ENCODE measurements around the gene PTPRA.

- TF ChIP-seq RARB (CRISPR knock-in tag; IDR thresholded peaks at IDR 0.05) (no peak), ZFP3 (CRISPR knock-in tag; IDR thresholded peaks at IDR 0.05) (no peak), GLIS3 (CRISPR knock-in tag; IDR thresholded peaks at IDR 0.05) (no peak), ZFP30 (CRISPR knock-in tag; IDR thresholded peaks at IDR 0.05) (no peak), PPARA (CRISPR knock-in tag; IDR thresholded peaks at IDR 0.05; ENCODE audit: borderline replicate concordance) (no peak), POU6F1 (CRISPR knock-in tag; IDR thresholded peaks at IDR 0.05; ENCODE audit: borderline replicate concordance, low read depth) (no peak), ARNTL (CRISPR knock-in tag; IDR thresholded peaks at IDR 0.05; ENCODE audit: borderline replicate concordance, low read depth) (no peak)
Observed at GRCh38 chr20:2858591-2858990, 14.7 kb upstream of the PTPRA start.

Data from SK-N-SH treated with all-trans-retinoic acid at 6 μM for 48 hours (cell line).